Measurements from ENCODE around the gene NFU1. TPM values are rescaled to one million over a fixed set of nuclear protein-coding genes. Genes with fewer than 3 reads are reported as not detected.

NFU1 gene
- total RNA-seq, 2 experiments from 2014 or later: 15.4 to 30.5 TPM

GRCh38 chr2:69390471-69390870 is 46.8 kb downstream of the NFU1 start:
- Histone ChIP-seq H3K36me3 (ENCODE audit: insufficient read depth, low read length) (no peaks in the 10 kb centered on the region), H3K4me1 (ENCODE audit: insufficient read depth, low read length, poor library complexity, severe bottlenecking) (peaks cover 17% of the 10 kb centered on the region), H2AFZ (ENCODE audit: low read length) (no peak overlapping the region), H3K4me2 (ENCODE audit: low read length) (no peak overlapping the region), H4K20me1 (ENCODE audit: insufficient read depth, low read length) (0 out of 2 replicates have a peak, but pooled peaks cover 4% of the 10 kb centered on the region), H3K27ac (ENCODE audit: low read depth, low read length, poor library complexity, severe bottlenecking) (no peak overlapping the region), H3K4me3 (ENCODE audit: low read depth, low read length, poor library complexity, severe bottlenecking) (no peak overlapping the region), H3K9me2 (ENCODE audit: insufficient read depth, low read length) (no peaks in the 10 kb centered on the region), H3K9me3 (ENCODE audit: low read length) (no peaks in the 10 kb centered on the region), H3K79me2 (ENCODE audit: insufficient read depth, low read depth, low read length) (peaks cover 13% of the 10 kb centered on the region)
- no peak for DNase-seq (ENCODE audit: low spot score)
- intact Hi-C loops (cut with micrococcal nuclease; ENCODE audit: unreplicated experiment): no loop called here
- TF ChIP-seq, protein P1, sequence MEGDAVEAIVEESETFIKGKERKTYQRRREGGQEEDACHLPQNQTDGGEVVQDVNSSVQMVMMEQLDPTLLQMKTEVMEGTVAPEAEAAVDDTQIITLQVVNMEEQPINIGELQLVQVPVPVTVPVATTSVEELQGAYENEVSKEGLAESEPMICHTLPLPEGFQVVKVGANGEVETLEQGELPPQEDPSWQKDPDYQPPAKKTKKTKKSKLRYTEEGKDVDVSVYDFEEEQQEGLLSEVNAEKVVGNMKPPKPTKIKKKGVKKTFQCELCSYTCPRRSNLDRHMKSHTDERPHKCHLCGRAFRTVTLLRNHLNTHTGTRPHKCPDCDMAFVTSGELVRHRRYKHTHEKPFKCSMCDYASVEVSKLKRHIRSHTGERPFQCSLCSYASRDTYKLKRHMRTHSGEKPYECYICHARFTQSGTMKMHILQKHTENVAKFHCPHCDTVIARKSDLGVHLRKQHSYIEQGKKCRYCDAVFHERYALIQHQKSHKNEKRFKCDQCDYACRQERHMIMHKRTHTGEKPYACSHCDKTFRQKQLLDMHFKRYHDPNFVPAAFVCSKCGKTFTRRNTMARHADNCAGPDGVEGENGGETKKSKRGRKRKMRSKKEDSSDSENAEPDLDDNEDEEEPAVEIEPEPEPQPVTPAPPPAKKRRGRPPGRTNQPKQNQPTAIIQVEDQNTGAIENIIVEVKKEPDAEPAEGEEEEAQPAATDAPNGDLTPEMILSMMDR (conservative IDR thresholded peaks at IDR 0.05; ENCODE audit: low read length): no peak
- no peak for TF ChIP-seq EZH2phosphoT487 (IDR thresholded peaks at IDR 0.05; ENCODE audit: borderline replicate concordance, low read depth, low read length)
- CTCF ChIA-PET (ENCODE audit: unreplicated experiment): interaction anchor here (0.8 kb wide), 1 partner anchor 47 kb away, joined by 3 read pairs; the partner anchor contains the start of gene NFU1
- no TSS peak for BruUV-seq (replicated peaks)
- POLR2A ChIA-PET: interaction anchor here (0.5 to 2.2 kb wide), 2 partner anchors 47 to 88 kb away, joined by 7 to 8 read pairs; partner anchors contain the start of gene NFU1

GRCh38 chr2:69390001-69390400 is 47.2 kb downstream of the NFU1 start:
- CTCF ChIA-PET (ENCODE audit: unreplicated experiment): interaction anchor here (0.8 kb wide), 1 partner anchor 47 kb away, joined by 3 read pairs; the partner anchor contains the start of gene NFU1
- H3K36me3 ChIP-seq (ENCODE audit: insufficient read depth, low read length): no peaks in the 10 kb centered on the region

DNA sequence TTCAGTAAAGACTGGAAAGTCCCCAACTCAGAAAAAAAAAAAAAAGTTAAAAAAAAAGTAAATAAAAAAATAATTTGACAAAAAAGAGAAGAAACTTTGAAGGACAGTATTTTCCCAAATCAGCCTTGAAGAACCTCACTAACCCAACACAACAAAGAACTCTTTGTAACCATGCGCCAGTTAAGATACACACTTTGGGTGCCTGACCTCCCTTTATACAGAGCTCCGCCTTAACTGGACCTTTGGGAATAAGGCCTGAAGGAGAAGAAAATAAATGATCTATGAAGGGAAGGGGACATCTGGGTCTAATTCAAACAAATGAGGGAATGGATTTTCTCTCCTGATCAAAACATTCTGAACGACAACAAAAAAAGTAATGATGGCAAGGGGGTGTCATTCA is 48.0 kb downstream of the NFU1 start:
- Histone ChIP-seq H3K27ac (ENCODE audit: low read depth, low read length, poor library complexity, severe bottlenecking) (no peak overlapping the region), H3K9me3 (ENCODE audit: low read length) (no peaks in the 10 kb centered on the region), H3K4me2 (ENCODE audit: low read length) (no peak overlapping the region), H3K4me1 (ENCODE audit: insufficient read depth, low read length, poor library complexity, severe bottlenecking) (peaks cover 21% of the 10 kb centered on the region), H3K9me2 (ENCODE audit: insufficient read depth, low read length) (no peaks in the 10 kb centered on the region), H2AFZ (ENCODE audit: low read length) (no peak overlapping the region), H4K20me1 (ENCODE audit: insufficient read depth, low read length) (0 out of 2 replicates have a peak, but pooled peaks cover 4% of the 10 kb centered on the region), H3K36me3 (ENCODE audit: insufficient read depth, low read length) (no peaks in the 10 kb centered on the region), H3K4me3 (ENCODE audit: low read depth, low read length, poor library complexity, severe bottlenecking) (no peak overlapping the region), H3K79me2 (ENCODE audit: insufficient read depth, low read depth, low read length) (peaks cover 25% of the 10 kb centered on the region)
- no peak for DNase-seq (ENCODE audit: low spot score)
- intact Hi-C loops (cut with micrococcal nuclease; ENCODE audit: unreplicated experiment): no loop called here
- no TSS peak for BruUV-seq (replicated peaks)
- TF ChIP-seq EZH2phosphoT487 (IDR thresholded peaks at IDR 0.05; ENCODE audit: borderline replicate concordance, low read depth, low read length): no peak
- TF ChIP-seq, protein P1 (conservative IDR thresholded peaks at IDR 0.05; ENCODE audit: low read length): no peak
- POLR2A ChIA-PET: no interaction called here
- CTCF ChIA-PET (ENCODE audit: unreplicated experiment): no interaction called here

More at GRCh38 chr2:69390001-69390400, 47.2 kb downstream of the NFU1 start:
- BruUV-seq (replicated peaks): no TSS peak
- Histone ChIP-seq H2AFZ (ENCODE audit: low read length) (no peak overlapping the region), H3K9me2 (ENCODE audit: insufficient read depth, low read length) (no peaks in the 10 kb centered on the region), H3K4me1 (ENCODE audit: insufficient read depth, low read length, poor library complexity, severe bottlenecking) (peaks cover 21% of the 10 kb centered on the region), H3K79me2 (ENCODE audit: insufficient read depth, low read depth, low read length) (peaks cover 18% of the 10 kb centered on the region), H3K4me2 (ENCODE audit: low read length) (no peak overlapping the region), H3K27ac (ENCODE audit: low read depth, low read length, poor library complexity, severe bottlenecking) (no peak overlapping the region), H3K9me3 (ENCODE audit: low read length) (no peaks in the 10 kb centered on the region), H4K20me1 (ENCODE audit: insufficient read depth, low read length) (0 out of 2 replicates have a peak, but pooled peaks cover 4% of the 10 kb centered on the region), H3K4me3 (ENCODE audit: low read depth, low read length, poor library complexity, severe bottlenecking) (no peak overlapping the region)
- no peak for DNase-seq (ENCODE audit: low spot score)
- POLR2A ChIA-PET: interaction anchor here (0.5 to 2.2 kb wide), 2 partner anchors 47 to 88 kb away, joined by 7 to 8 read pairs; partner anchors contain the start of gene NFU1
- no peak for TF ChIP-seq EZH2phosphoT487 (IDR thresholded peaks at IDR 0.05; ENCODE audit: borderline replicate concordance, low read depth, low read length)
- TF ChIP-seq, protein P1 (conservative IDR thresholded peaks at IDR 0.05; ENCODE audit: low read length): no peak
- intact Hi-C loops (cut with micrococcal nuclease; ENCODE audit: unreplicated experiment): no loop called here

All from OCI-LY7 (cell line).